Tibial nerve (tissue), 4 donors: Measurements from ENCODE around the gene FAM219A.

ENCODE experiments used
- CTCF ChIP-seq, 5 experiments: fragments of 200-600 bp in 3 of 5; fragments of 450-650 bp in 2 of 5; sonication (generic) in 3 of 5; IDR thresholded peaks; one replicate each; pipeline ENCODE4 v1.5.1; 2016 to 2019; ENCODE audit warnings: antibody characterized with exemption in 5 of 5, mild to moderate bottlenecking in 3 of 5, moderate library complexity in 2 of 5
- EP300 ChIP-seq, 2 donors: sonication (generic); formaldehyde crosslinking; IDR thresholded peaks; one replicate each; pipeline ENCODE4 v1.6.1; 2017; ENCODE audit warnings: antibody characterized with exemption in 2 of 2, mild to moderate bottlenecking in 1 of 2
- POLR2A ChIP-seq, 2 donors: fragments of 450-650 bp; IDR thresholded peaks; one replicate each; pipeline ENCODE4 v1.6.1; 2017; ENCODE audit warnings: antibody characterized with exemption in 2 of 2, mild to moderate bottlenecking in 2 of 2, moderate library complexity in 2 of 2

- no peak for TF ChIP-seq CTCF (IDR thresholded peaks at IDR 0.05)
- TF ChIP-seq POLR2A (IDR thresholded peaks at IDR 0.05) = no peak
- TF ChIP-seq EP300 (IDR thresholded peaks at IDR 0.05) = no peak
These were observed 84.0 kb downstream of the FAM219A start for GRCh38 chr9:34374339-34374738.
